ENCODE measurements around the gene SPOCK3.

GRCh38 chr4:167144605-167145004 lies 89.7 kb downstream of the SPOCK3 start:
- TF ChIP-seq YY1 (IDR thresholded peaks at IDR 0.05; ENCODE audit: insufficient read depth, insufficient read length) (no peak), ZNF274 (IDR thresholded peaks at IDR 0.05; ENCODE audit: low read depth, low read length) (no peak), SUZ12 (IDR thresholded peaks at IDR 0.05; ENCODE audit: extremely low read depth, insufficient read depth, insufficient read length) (no peak)

Measured in NT2/D1 (cell line).